Subcutaneous adipose tissue (tissue), 4 donors: Measurements from ENCODE around the gene FAM124A. TPM values are rescaled to one million over a fixed set of nuclear protein-coding genes. Genes with fewer than 3 reads are reported as not detected.

Experiments
- CTCF ChIP-seq: fragments of 450-650 bp; IDR thresholded peaks from one replicate; pipeline ENCODE4 v1.5.1; 2016; ENCODE audit warnings: low read depth, mild to moderate bottlenecking, control low read depth, antibody characterized with exemption, moderate library complexity
- total RNA-seq, 4 donors: library from RNA; depleted of rRNA; stranded (reverse); fragments of >200 nt; gene quantifications; one replicate each; pipeline ENCODE4 v1.1.0, GENCODE V29; 2016

Gene FAM124A
- total RNA-seq, 4 donors from 2014 or later = 3.2 to 8.1 (median 5.8) TPM

- no peak for TF ChIP-seq CTCF
Measured at GRCh38 chr13:51280379-51280940, 58.3 kb downstream of the FAM124A start.

DNA sequence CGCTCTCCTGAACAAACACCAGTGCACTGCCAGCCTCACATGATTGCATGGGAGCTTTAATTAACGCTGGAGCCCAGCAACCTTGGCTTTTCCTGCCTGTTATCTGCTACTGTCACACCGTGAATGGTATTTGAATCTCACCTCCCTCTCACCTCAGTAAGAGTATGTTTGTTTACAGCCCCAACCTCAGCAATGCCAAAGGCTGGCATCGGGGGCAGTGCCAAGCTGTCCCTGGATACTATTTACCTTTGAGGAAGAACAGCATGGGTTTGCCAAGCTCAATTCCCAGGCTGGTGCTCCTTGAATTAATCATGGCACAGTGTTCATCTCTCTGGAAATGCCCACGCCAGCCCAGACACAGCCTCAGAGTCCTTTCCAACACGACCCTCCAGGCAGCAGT is 60.1 kb downstream of the FAM124A start:
- TF ChIP-seq CTCF = no peak

GRCh38 chr13:51283371-51283770 is 61.2 kb downstream of the FAM124A start:
- no peak for TF ChIP-seq CTCF

- TF ChIP-seq CTCF = no peak
Measured at GRCh38 chr13:51284339-51284738, 62.1 kb downstream of the FAM124A start.

DNA sequence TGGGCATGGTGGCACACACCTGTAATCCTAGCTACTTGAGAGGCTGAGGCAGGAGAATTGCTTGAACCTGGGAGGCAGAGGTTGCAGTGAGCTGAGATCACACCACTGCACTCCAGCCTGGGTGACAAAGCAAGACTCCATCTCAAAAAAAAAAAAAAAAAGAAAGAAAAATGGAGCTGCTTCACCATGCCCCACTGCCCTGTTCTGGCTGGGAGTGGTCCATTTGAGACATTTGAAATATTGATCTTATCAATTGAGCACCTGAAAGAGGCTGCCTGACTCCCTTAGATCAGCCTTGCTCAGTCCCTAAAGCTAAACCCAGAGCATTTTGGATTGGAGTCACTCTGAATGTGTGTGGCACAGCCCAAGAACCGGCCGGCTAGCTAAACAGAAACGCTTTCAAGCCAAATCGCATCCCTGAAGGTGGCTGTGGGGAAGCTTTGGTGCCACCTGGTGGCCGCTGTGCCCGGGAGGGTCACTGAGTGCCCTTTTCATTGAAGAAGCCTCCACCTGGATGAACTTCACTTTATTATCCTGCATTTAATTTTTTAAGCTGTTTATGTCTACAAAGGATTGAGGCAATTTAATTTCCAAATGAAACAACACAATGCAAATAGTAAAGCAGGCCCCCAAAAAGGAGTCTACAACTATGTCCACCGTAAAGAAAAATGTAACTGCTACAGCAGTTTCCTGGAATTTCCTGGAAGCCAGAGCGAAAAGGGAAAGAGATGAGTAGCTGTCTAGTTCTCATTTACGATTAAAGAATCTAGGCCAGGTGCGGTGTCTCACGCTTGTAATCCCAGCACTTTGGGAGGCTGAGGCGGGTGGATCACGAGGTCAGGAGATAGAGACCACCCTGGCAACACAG is 64.2 kb downstream of the FAM124A start:
- TF ChIP-seq CTCF = no peak

GRCh38 chr13:51287758-51288157 is 65.6 kb downstream of the FAM124A start:
- TF ChIP-seq CTCF = no peak

GRCh38 chr13:51291341-51291740 is 69.1 kb downstream of the FAM124A start:
- TF ChIP-seq CTCF = no peak
